Heart right ventricle (tissue), 16 donors: Measurements from ENCODE around the gene MESD. TPM values are rescaled to one million over a fixed set of nuclear protein-coding genes. Genes with fewer than 3 reads are reported as not detected.
"Not testable (repeated sequence)": the region's sequence is repeated elsewhere in the genome, so short reads cannot be mapped to it uniquely, and the experiment has no call there.

Source experiments
- ATAC-seq, 8 donors: fragments of 200-7000 bp; cut with Tn5 transposase; one replicate each; pipeline ENCODE4 v1.9.1; 2020; ENCODE audit warnings: mild to moderate bottlenecking in 8 of 8, moderate library complexity in 8 of 8, moderate number of reproducible peaks in 1 of 8
- DNase-seq, 2 donors: peaks; one replicate each; pipeline ENCODE4 v3.0.0-alpha.2; 2020
- H3K27ac ChIP-seq, 10 donors: fragments of 200-600 bp; sonication (generic) in 2 of 10; one replicate each; pipeline versions ENCODE4 v1.5.0 to v1.8.0; 2020 to 2022; ENCODE audit warnings: mild to moderate bottlenecking in 3 of 10
- H3K27me3 ChIP-seq, 7 donors: fragments of 200-600 bp; one replicate each; pipeline ENCODE4 v1.8.0; 2021 to 2022; ENCODE audit warnings: mild to moderate bottlenecking in 2 of 7
- H3K36me3 ChIP-seq, 9 donors: fragments of 200-600 bp; sonication (generic) in 1 of 9; one replicate each; pipeline versions ENCODE4 v1.5.0 to v1.8.0; 2020 to 2022; ENCODE audit warnings: mild to moderate bottlenecking in 2 of 9
- H3K4me1 ChIP-seq, 9 donors: fragments of 200-600 bp; sonication (generic) in 1 of 9; one replicate each; pipeline versions ENCODE4 v1.5.0 to v1.8.0; 2020 to 2022; ENCODE audit warnings: mild to moderate bottlenecking in 4 of 9
- H3K4me3 ChIP-seq, 10 donors: fragments of 200-600 bp; sonication (generic) in 2 of 10; one replicate each; pipeline versions ENCODE4 v1.5.0 to v1.8.0; 2020 to 2022; ENCODE audit warnings: mild to moderate bottlenecking in 7 of 10, moderate library complexity in 2 of 10
- H3K9me3 ChIP-seq, 11 donors: fragments of 200-600 bp in 10 of 11; sonication (generic) in 2 of 11; one replicate each; pipeline versions ENCODE4 v1.5.0 to v1.8.0; 2013 to 2022; ENCODE audit warnings: mild to moderate bottlenecking in 2 of 11, control low read depth in 1 of 11, moderate library complexity in 1 of 11
- WGBS, 2 donors: extraction: QIAGEN DNeasy Blood & Tissue Kit; methylation state at CpG; one replicate each; pipeline ENCODE4 v1.1.7; 2013; ENCODE audit warnings: inconsistent platforms in 1 of 2; 5-methylcytosine and 5-hydroxymethylcytosine counted together
- intact Hi-C, 10 donors: fragments of 100-400 bp; cut with DNase I; formaldehyde crosslinking; loops; one replicate each; pipeline versions ENCODE4 v1.11.1 to v1.14.2; 2022
- polyA plus RNA-seq, 2 donors: library from polyadenylated mRNA; stranded (reverse); fragments of 200-250 nt; gene quantifications; one replicate each; pipeline ENCODE4 v1.2.3, GENCODE V29; 2013
- total RNA-seq, 10 donors: library from RNA; stranded (reverse); fragmentation: NEBNext Ultra II Directional in 3 of 10; extraction: Animal tissue kit (Norgen Biotek cat#: 25700) in 3 of 10; gene quantifications; one replicate each; pipeline versions ENCODE4 v1.2.1 to v1.2.4, GENCODE V29; 2021 to 2023
- TF ChIP-seq, protein P1 (sequence below), 9 donors: fragments of 200-600 bp; sonication (generic) in 2 of 9; IDR thresholded peaks; one replicate each; pipeline versions ENCODE4 v1.5.0 to v1.8.0; 2021 to 2022; ENCODE audit warnings: antibody characterized with exemption in 9 of 9, mild to moderate bottlenecking in 5 of 9, moderate library complexity in 1 of 9
- donor health status: Arrhythmogenic right ventricular cardiomyopathy.
- donor health status: ischemic (EF 13 %, LVEDD 7.1; RV severe dilation, severe dysfunction).
- donor health status: healthy with polysubstance abuse.
- donor health status: DM: no; HTN: yes; CAD: no.
- donor health status: DM: no; HTN: no; CAD: no.
- donor health status: ischemic (EF 25% LVEDD 6.9; RV normal size, moderate dysfunction).
- donor health status: ischemic (EF 25% LVEDD 5.7; RV mildly dilated, moderate dysfunction).
- donor health status: healthy.
- donor health status: DM: yes; HTN: yes; CAD: no.
- donor health status: Ischemic cardiomyopathy.
- donor health status: ischemic (EF 35%, LVEDD 5.7; RV mildly dilated, moderate dysfunction).
- donor health status: nonischemic (EF 11% LVEDD 7.7; RV severe dilation, severe dysfunction).
- donor health status: DM: yes; HTN: yes; CAD: no.
- donor health status: PGD.
- donor health status: ischemic (EF 29% LVEDD 5.4; RV normal size, mild dysfunction).
- donor health status: nonischemic (EF 23%, LVEDD 6.1; RV moderate dilation, normal function).

MESD gene
- total and polyA plus RNA-seq, 12 donors: 11.1 to 17.6 (median 14.7) TPM

DNA sequence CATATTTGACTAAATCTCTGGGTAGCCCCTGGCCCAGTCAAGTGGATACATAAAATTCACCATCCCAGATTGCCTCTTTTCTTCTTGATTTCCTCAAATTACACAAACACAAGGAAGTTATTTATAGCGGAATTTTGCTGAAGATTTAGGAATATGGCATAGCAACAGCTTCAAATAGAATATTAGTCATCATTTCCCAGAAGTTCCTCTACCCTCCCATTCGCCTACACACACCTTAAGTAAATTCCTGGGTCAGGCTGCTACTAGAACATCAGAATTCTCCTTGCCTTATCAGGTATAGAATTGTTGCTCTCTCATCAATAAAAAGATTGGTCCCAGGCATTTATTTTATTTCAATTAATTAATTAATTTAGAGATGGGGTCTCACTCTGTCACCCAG, 31.6 kb downstream of the MESD start:
- intact Hi-C loops: loop anchor here in 2 of 10 donors (10.0 kb wide), 2 partner anchors 163 to 493 kb away; no protein-coding TSS in a partner anchor
- H3K4me3 ChIP-seq: no peak overlapping the region
- H3K27ac ChIP-seq: no peak overlapping the region
- TF ChIP-seq, protein P1, sequence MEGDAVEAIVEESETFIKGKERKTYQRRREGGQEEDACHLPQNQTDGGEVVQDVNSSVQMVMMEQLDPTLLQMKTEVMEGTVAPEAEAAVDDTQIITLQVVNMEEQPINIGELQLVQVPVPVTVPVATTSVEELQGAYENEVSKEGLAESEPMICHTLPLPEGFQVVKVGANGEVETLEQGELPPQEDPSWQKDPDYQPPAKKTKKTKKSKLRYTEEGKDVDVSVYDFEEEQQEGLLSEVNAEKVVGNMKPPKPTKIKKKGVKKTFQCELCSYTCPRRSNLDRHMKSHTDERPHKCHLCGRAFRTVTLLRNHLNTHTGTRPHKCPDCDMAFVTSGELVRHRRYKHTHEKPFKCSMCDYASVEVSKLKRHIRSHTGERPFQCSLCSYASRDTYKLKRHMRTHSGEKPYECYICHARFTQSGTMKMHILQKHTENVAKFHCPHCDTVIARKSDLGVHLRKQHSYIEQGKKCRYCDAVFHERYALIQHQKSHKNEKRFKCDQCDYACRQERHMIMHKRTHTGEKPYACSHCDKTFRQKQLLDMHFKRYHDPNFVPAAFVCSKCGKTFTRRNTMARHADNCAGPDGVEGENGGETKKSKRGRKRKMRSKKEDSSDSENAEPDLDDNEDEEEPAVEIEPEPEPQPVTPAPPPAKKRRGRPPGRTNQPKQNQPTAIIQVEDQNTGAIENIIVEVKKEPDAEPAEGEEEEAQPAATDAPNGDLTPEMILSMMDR (IDR thresholded peaks at IDR 0.05): no peak
- H3K9me3 ChIP-seq: peaks cover 0 to 8% (median 0%) of the 10 kb centered on the region in 11 donors
- DNase-seq: no peak
- H3K36me3 ChIP-seq: peaks cover 0 to 39% (median 13%) of the 10 kb centered on the region in 9 donors
- ATAC-seq: no peak
- no peaks in the 10 kb centered on the region for H3K27me3 ChIP-seq
- peaks cover 0 to 11% (median 0%) of the 10 kb centered on the region in 9 donors for H3K4me1 ChIP-seq
- WGBS, 2 donors: 92 to 94% methylated on average over 2 of the region's 2 CpGs

GRCh38 chr15:80957556-80957955, 32.1 kb downstream of the MESD start:
- Histone ChIP-seq H3K4me1 (peaks cover 0 to 11% (median 0%) of the 10 kb centered on the region in 9 donors), H3K9me3 (peaks cover 0 to 8% (median 0%) of the 10 kb centered on the region in 11 donors), H3K4me3 (no peak overlapping the region), H3K27me3 (no peaks in the 10 kb centered on the region), H3K27ac (no peak overlapping the region), H3K36me3 (peaks cover 0 to 41% (median 13%) of the 10 kb centered on the region in 9 donors)
- DNase-seq: no peak
- WGBS, 2 donors: 80 to 85% methylated on average over 2 of the region's 2 CpGs
- ATAC-seq: no peak
- TF ChIP-seq, protein P1 (IDR thresholded peaks at IDR 0.05): no peak
- intact Hi-C loops: loop anchor here in 2 of 10 donors (10.0 kb wide), 2 partner anchors 163 to 493 kb away; no protein-coding TSS in a partner anchor

GRCh38 chr15:80955571-80956452, 33.8 kb downstream of the MESD start:
- H3K4me3 ChIP-seq, DNase-seq, H3K27ac ChIP-seq, H3K9me3 ChIP-seq, ATAC-seq, H3K27me3 ChIP-seq: not testable (repeated sequence)
- WGBS, 2 donors: 93 to 96% methylated on average over 19 of the region's 19 CpGs
- intact Hi-C loops: loop anchor here in 2 of 10 donors (10.0 kb wide), 2 partner anchors 161 to 491 kb away; no protein-coding TSS in a partner anchor
- Histone ChIP-seq H3K36me3 (peaks cover 0 to 57% (median 17%) of the 10 kb centered on the region in 9 donors), H3K4me1 (peaks cover 0 to 11% (median 0%) of the 10 kb centered on the region in 9 donors)

GRCh38 chr15:80953953-80954778, 35.5 kb downstream of the MESD start:
- Histone ChIP-seq H3K27ac (no peak overlapping the region), H3K9me3 (no peaks in the 10 kb centered on the region), H3K4me1 (peaks cover 0 to 11% (median 0%) of the 10 kb centered on the region in 9 donors), H3K4me3 (no peak overlapping the region), H3K36me3 (peaks cover 0 to 60% (median 25%) of the 10 kb centered on the region in 9 donors), H3K27me3 (no peaks in the 10 kb centered on the region)
- whole genome bisulfite sequencing, 2 donors: 95 to 96% methylated on average over 9 of the region's 9 CpGs
- TF ChIP-seq, protein P1 (IDR thresholded peaks at IDR 0.05): no peak
- intact Hi-C loops: loop anchor here in 3 of 10 donors (5.0 to 10.0 kb wide), 3 partner anchors 52 to 489 kb away; no protein-coding TSS in a partner anchor
- DNase-seq: no peak
- ATAC-seq: no peak
